HG02623 (cell line): ENCODE results near the gene ASB9.

Source experiments
- ATAC-seq: cut with Tn5 transposase; IDR thresholded peaks from one replicate; pipeline ENCODE4 v1.9.1; 2021; ENCODE audit warnings: moderate library complexity; ENCODE audit not compliant: unreplicated experiment

Gene ASB9

DNA sequence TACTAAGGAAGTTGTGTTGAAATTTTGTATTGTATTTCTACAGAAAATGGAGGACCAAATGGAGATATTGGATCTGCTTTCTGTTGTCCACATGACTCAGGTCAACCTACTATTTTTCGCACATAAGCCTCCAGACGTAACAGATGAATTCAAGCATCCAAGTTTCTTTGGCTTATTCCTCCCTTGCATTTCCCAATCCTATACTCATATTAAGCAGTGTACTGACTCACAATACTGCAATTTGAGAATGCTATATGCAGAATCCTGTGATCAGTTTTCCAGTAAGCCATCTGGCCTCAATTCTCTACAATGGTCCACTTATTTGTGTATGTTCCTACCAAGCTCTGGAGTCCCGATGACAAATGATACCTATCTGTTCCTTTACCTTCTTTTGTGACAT is 75.7 kb downstream of the ASB9 start:
- no peak for ATAC-seq
